Left ventricle myocardium inferior (tissue), 1 donor: ENCODE results near the gene KRTAP10-7. TPM values are rescaled to one million over a fixed set of nuclear protein-coding genes. Genes with fewer than 3 reads are reported as not detected.
"Not testable (repeated sequence)": the region's sequence is repeated elsewhere in the genome, so short reads cannot be mapped to it uniquely, and the experiment has no call there.

ENCODE experiments used
- DNase-seq: peaks from one replicate; pipeline ENCODE4 v3.0.0-alpha.2; 2020
- H3K27ac ChIP-seq: fragments of 200-600 bp; replicated peaks from 2 replicates; pipeline ENCODE4 v1.8.0; 2021
- H3K27me3 ChIP-seq: fragments of 200-600 bp; 2 replicates; pipeline ENCODE4 v1.8.0; 2021; ENCODE audit warnings: low read depth
- H3K36me3 ChIP-seq: fragments of 200-600 bp; 2 replicates; pipeline ENCODE4 v1.8.0; 2021
- H3K4me1 ChIP-seq: fragments of 200-600 bp; 2 replicates; pipeline ENCODE4 v1.8.0; 2021
- H3K4me3 ChIP-seq: fragments of 200-600 bp; 2 replicates; pipeline ENCODE4 v1.8.0; 2021; ENCODE audit warnings: mild to moderate bottlenecking, moderate library complexity
- H3K9me3 ChIP-seq: fragments of 200-600 bp; replicated peaks from 2 replicates; pipeline ENCODE4 v1.8.0; 2021
- intact Hi-C: fragments of 100-400 bp; cut with micrococcal nuclease; formaldehyde crosslinking; loops from one replicate; pipeline ENCODE4 v1.11.0; 2022
- long read RNA-seq: library from polyadenylated mRNA; unstranded; transcript quantifications from one replicate; pipeline ENCODE4 v2.0.0, GENCODE V29; 2021
- total RNA-seq: library from RNA; stranded (reverse); fragmentation: NEBNext Ultra II Directional; extraction: Animal tissue kit (Norgen Biotek cat#: 25700); gene quantifications from one replicate; pipeline ENCODE4 v1.2.1, GENCODE V29; 2021
- TF ChIP-seq, protein P1 (sequence below): fragments of 200-600 bp; IDR thresholded peaks from 2 replicates; pipeline ENCODE4 v1.8.0; 2021; ENCODE audit warnings: antibody characterized with exemption, mild to moderate bottlenecking, borderline replicate concordance
- donor health status: DM: no; HTN: yes; CAD: no; lungs with severe emphysema.

KRTAP10-7 gene, protein sequence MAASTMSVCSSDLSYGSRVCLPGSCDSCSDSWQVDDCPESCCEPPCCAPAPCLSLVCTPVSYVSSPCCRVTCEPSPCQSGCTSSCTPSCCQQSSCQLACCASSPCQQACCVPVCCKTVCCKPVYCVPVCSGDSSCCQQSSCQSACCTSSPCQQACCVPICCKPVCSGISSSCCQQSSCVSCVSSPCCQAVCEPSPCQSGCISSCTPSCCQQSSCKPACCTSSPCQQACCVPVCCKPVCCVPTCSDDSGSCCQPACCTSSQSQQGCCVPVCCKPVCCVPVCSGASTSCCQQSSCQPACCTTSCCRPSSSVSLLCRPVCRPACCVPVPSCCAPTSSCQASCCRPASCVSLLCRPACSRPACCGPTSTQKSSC
- total RNA-seq = not detected
- long read RNA-seq = 0 reads

DNA sequence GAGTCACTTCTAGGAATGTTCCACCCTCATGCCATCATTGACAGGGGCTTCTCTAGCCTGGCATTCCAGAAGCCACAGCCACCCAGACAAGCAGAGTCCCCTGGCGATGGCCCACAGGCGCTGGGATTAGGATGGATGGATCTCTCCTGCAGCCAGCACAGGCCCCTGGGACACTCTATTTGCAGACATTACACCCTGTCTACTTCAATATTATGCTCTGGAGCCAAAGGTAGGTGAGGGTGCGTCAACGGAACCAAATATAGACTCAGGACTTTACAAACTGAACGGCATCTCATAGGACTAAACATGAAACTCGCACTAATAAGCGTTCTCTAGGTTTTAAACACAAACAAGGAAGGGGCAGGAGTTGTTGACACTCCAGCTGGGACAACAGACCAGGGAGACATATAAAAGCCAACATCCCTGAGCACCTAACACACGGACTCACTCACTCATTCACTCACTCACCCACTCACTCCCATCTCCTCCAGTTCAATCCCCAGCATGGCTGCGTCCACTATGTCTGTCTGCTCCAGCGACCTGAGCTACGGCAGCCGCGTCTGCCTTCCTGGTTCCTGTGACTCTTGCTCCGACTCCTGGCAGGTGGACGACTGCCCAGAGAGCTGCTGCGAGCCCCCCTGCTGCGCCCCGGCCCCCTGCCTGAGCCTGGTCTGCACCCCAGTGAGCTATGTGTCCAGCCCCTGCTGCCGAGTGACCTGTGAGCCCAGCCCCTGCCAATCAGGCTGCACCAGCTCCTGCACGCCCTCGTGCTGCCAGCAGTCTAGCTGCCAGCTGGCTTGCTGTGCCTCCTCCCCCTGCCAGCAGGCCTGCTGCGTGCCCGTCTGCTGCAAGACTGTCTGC, at the start of gene KRTAP10-7:
KRTAP10-7 (plus strand) TSS at position 480 of the 861 bp plus-strand sequence; CDS start at position 505, 25 bp downstream.
- H3K36me3 ChIP-seq, H3K4me1 ChIP-seq, intact Hi-C loops, H3K27ac ChIP-seq, H3K4me3 ChIP-seq, DNase-seq: not testable (repeated sequence)
- Histone ChIP-seq H3K27me3 (peaks cover 62% of the 10 kb centered on the region), H3K9me3 (peaks cover 10% of the 10 kb centered on the region)

DNA sequence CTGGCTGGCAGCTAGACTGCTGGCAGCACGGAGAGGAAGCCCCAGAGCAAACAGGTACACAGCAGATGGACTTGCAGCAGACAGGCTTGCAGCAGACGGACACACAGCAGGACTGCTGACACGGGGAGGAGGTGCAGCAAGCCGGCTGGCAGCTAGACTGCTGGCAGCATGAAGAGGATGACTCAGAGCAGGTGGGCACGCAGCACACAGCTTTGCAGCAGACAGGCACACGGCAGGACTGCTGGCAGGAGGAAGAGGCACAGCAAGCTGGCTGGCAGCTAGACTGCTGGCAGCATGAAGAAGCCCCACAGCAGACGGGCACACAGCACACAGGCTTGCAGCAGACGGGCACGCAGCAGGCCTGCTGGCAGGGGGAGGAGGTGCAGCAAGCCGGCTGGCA, 49.6 kb upstream of the KRTAP10-7 start:
- intact Hi-C loops = no loop called here
- TF ChIP-seq, protein P1, sequence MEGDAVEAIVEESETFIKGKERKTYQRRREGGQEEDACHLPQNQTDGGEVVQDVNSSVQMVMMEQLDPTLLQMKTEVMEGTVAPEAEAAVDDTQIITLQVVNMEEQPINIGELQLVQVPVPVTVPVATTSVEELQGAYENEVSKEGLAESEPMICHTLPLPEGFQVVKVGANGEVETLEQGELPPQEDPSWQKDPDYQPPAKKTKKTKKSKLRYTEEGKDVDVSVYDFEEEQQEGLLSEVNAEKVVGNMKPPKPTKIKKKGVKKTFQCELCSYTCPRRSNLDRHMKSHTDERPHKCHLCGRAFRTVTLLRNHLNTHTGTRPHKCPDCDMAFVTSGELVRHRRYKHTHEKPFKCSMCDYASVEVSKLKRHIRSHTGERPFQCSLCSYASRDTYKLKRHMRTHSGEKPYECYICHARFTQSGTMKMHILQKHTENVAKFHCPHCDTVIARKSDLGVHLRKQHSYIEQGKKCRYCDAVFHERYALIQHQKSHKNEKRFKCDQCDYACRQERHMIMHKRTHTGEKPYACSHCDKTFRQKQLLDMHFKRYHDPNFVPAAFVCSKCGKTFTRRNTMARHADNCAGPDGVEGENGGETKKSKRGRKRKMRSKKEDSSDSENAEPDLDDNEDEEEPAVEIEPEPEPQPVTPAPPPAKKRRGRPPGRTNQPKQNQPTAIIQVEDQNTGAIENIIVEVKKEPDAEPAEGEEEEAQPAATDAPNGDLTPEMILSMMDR = no peak
- Histone ChIP-seq H3K4me1 (no peaks in the 10 kb centered on the region), H3K9me3 (peaks cover 16% of the 10 kb centered on the region), H3K36me3 (no peaks in the 10 kb centered on the region), H3K27ac (no peak overlapping the region), H3K4me3 (no peak overlapping the region), H3K27me3 (peaks cover 77% of the 10 kb centered on the region)
- DNase-seq = no peak

DNA sequence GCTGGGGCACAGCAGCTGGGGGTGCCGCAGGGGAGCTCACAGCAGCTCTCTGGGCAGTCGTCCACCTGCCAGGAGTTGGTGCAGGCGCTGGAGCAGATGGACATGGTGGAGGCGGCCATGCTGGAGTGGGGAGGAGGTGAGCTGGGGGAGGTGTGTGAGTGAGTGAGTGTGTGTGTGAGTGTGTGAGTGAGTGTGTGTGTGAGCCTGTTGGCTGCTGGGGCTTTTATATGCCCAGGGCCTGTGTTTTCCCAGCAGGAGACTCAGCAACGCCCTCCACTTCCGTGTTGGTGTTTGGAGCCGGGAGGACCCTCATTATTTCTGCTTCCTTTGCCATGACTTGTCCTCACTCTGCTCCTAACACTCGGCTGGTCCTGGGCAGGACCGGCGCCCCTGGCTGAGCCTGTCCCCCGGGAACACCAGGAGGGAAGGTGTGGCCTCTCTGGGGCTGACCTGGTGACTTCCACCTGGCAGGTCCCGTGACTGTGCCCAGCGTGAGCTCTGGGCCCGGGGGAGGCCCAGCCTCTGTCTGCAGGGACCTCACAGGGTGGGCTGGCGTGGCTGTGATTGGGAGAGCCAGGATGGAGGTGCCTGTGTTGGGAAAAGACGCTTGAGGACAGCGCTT, 48.9 kb upstream of the KRTAP10-7 start, which contains the start of gene KRTAP10-2:
KRTAP10-2 (minus strand) TSS at position 166 of the 622 bp plus-strand sequence; CDS start at position 119, 47 bp downstream.
- TF ChIP-seq, protein P1 = no peak
- Histone ChIP-seq H3K4me1 (no peaks in the 10 kb centered on the region), H3K4me3 (no peak within 1 kb of the TSS), H3K27me3 (peaks cover 83% of the 10 kb centered on the region), H3K9me3 (peaks cover 10% of the 10 kb centered on the region), H3K27ac (no peak within 1 kb of the TSS), H3K36me3 (no peaks in the 10 kb centered on the region)
- intact Hi-C loops = no loop called here
- no peak for DNase-seq

DNA sequence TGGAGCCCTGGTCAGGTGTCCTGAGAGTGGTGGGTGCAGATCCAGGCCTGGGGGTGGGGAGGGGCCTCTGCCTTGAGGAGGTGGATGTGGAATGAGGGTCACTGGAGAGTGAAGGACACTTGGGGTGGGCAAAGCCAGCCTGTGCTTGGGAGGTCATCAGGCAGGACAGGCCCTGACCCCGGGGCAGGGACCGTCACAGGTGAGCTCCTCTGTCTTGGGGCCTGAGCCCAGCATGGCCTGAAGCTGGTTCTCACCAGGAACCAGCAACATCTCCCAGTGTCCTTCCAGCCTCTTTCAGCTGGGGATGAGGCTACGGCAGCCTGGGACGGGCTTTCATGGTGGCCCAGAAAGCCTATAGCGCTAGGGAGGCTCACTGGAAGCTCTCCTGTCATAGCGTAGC, 48.3 kb upstream of the KRTAP10-7 start:
- no peak overlapping the region for H3K4me3 ChIP-seq
- intact Hi-C loops = no loop called here
- no peaks in the 10 kb centered on the region for H3K36me3 ChIP-seq
- H3K9me3 ChIP-seq = peaks cover 3% of the 10 kb centered on the region
- H3K27ac ChIP-seq = no peak overlapping the region
- H3K4me1 ChIP-seq = no peaks in the 10 kb centered on the region
- TF ChIP-seq, protein P1 = no peak
- DNase-seq = no peak
- H3K27me3 ChIP-seq = peaks cover 89% of the 10 kb centered on the region

DNA sequence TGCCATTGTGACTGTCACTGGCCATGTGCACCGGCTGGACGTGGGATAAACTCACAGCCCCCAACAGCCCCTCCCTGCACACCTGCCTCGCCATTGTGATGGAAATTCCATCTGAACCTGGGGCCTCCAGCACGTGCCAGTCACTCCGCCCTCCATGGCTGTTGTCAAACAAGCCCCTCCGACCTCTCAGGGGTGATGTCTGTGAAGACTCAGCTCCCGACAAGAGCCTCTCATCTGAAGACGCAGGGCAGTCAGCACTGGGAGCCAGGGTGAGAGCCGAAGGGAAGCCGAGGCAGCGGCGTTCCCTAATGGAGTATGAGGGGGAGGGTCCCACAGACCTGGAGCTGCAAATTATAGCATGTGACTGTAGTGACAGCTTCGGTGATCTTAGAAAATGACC, 47.7 kb upstream of the KRTAP10-7 start:
- Histone ChIP-seq H3K9me3 (no peaks in the 10 kb centered on the region), H3K27me3 (peaks cover 89% of the 10 kb centered on the region), H3K4me1 (no peaks in the 10 kb centered on the region), H3K4me3 (no peak overlapping the region), H3K36me3 (no peaks in the 10 kb centered on the region), H3K27ac (no peak overlapping the region)
- TF ChIP-seq, protein P1 = no peak
- intact Hi-C loops = no loop called here
- DNase-seq = no peak
